NK-92 (cell line): Measurements from ENCODE around the gene ASS1.
"Not testable (repeated sequence)": the region's sequence is repeated elsewhere in the genome, so short reads cannot be mapped to it uniquely, and the experiment has no call there.

ENCODE experiments used
- DNase-seq: peaks from one replicate; lab custom pipeline; 2025; ENCODE audit not compliant: unreplicated experiment; lab: John Stamatoyannopoulos, UW

The ASS1 gene

DNA sequence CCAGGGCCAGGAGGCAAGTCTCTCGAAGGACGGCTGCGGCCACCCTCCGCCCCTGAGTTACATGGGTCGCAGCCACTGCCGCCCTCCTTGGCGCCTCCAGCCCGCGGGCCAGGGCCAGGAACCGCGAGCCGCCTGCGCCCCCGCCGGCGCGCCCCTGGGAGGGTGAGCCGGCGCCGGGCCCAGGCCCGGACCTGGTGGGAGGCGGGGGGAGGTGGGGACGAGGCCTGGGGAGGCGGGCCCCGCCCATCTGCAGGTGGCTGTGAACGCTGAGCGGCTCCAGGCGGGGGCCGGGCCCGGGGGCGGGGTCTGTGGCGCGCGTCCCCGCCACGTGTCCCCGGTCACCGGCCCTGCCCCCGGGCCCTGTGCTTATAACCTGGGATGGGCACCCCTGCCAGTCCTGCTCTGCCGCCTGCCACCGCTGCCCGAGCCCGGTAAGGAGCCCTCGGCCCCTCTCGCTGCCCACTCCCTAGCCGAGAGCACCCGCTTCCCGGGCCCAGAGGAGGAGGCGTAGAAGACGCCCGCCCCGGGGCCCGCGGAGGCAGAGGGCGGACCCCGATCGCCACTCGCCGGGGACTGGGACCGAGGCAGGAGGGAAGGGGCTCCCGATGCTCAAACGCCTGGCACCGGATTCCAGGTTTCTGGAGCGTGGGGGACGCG, at the start of gene ASS1:
ASS1 (plus strand) TSS at position 397 of the 657 bp plus-strand sequence. CDS start 7,268 bp downstream, outside the sequence.
- no peak for DNase-seq

DNA sequence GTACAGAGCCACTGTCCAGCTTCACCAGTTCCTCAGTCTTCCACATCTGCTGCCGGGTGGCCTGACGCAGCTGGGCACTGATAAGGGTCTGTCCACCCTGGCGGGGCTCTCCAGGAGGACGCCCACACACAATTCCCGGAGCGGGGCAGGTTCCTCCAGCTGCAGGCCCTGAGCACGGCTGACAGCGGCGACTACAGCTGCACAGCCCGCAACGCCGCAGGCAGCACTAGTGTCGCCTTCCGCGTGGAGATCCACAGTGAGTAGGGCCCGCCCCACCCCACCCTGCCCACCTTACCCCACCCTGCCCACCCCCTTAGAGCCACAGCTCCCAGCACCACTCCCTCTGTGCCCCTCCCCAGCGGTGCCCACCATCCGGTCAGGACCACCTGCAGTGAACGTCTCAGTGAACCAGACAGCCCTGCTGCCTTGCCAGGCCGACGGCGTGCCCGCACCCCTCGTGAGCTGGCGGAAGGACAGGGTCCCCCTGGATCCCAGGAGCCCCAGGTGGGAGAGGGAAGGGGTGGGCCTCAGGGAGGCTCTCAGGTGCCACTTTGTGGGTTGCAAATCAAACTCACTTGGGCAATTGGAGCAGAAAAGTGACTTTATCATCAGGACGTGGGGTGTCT, 48.8 kb upstream of the ASS1 start:
- no peak for DNase-seq

DNA sequence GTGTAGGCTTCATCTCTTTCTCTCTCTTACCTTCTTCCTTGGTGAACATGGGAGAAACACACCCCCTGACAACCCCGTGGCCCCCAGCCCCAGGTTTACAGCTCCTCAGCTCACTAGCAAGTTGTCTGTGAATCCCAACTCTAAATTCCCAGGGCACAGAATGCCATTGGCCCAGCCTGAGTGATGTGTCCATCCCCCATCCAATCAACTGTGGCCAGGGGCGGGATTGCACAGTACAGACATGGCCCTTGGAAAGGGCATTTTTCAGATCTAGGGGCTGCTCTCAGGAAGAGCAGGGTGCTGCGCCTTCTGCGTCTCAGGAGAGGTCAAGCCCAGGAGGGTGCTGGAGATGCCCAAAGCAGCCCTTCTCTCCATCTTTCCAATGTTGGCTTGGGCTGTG, 48.2 kb upstream of the ASS1 start:
- DNase-seq, result no peak

DNA sequence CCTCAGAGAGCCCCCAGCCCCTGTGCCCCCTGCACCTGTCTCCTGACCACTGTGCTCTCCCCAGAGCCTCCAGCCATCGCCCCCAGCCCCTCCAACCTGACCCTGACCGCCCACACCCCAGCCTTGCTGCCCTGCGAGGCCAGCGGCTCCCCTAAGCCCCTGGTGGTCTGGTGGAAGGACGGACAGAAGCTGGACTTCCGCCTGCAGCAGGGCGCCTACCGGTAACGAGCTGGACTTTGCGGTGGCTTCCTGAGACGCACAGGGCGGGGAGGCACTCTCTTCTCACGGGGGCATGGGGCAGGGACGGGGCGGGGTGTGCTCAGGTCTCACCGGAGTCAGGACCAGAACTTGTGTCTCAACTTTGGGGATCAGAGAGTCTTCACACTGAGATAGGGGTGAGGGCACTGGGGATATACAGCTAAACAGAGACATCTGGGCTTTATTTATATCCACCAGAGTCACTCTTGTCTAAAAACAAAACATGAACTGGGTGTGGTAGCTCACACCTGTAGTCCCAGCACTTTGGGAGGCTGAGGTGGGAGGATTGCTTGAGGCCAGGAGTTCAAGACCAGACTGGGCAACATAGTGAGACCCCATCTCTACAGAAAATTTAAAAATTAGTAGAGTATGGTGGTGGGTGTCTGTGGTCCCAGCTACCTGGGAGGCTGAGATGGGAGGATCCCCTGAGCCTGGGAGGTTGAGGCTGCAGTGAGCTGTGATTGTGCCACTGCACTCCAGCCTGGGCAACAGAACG, 46.1 kb upstream of the ASS1 start:
- DNase-seq, result no peak

- no peak for DNase-seq
These were observed 45.0 kb upstream of the ASS1 start for GRCh38 chr9:130399768-130400167.

DNA sequence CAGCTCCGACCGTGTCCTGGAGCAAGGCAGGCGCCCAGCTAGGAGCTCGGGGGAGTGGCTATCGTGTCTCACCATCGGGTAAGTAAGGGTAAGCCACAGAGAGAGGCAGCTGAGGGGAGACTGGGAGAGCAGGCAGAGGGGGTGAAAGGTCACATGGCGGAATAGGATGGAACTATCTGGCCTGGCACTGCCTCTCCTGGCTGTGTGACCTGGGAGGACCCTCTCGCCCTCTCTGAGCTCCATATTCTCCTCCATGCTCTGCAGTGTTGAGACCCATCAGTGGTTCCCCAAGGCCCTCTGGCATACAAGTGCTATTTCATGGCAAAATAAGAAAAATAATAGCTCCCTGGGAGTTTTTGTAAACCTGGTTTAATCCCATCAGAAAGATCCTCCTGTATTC, 43.9 kb upstream of the ASS1 start:
- DNase-seq, result no peak

DNA sequence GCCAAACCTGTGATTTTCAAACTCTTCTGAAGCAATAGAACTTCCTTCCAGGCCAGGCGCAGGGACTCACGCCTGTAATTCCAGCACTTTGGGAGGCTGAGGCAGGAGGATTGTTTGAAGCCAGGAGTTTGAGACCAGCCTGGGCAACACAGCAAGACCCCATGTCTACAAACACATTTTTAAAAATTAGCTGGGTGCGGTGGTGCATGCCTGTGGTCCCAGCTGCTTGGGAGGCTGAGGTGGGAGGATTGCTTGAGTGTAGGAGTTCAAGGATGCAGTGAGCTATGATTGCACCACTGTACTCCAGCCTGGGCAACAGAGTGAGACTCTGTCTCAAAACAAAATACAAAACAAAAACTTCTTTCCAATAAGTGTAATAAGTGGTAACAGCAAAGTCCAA, 43.0 kb upstream of the ASS1 start:
- DNase-seq, result not testable (repeated sequence)

DNA sequence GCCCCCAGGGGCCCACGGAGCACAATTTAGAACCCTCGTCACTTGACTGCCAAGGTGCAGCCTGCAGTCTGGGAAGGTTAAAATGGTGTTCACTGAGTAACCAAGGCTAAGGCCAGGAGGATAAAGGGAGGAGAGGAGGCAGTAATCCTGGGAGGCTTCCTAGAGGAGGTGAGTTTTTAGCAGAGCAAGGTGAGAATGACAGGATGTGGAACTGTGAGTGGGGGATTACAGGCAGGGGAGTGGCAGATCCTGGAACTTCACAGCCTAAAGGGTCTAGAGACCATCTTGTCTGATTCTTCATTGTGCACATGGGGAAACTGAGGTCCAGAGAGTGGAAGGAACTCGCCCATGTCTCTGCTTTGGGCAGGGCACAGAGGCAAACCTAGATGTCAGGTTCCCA, 42.5 kb upstream of the ASS1 start:
- DNase-seq, result no peak

GRCh38 chr9:130402645-130403440, 41.9 kb upstream of the ASS1 start:
- no peak for DNase-seq

DNA sequence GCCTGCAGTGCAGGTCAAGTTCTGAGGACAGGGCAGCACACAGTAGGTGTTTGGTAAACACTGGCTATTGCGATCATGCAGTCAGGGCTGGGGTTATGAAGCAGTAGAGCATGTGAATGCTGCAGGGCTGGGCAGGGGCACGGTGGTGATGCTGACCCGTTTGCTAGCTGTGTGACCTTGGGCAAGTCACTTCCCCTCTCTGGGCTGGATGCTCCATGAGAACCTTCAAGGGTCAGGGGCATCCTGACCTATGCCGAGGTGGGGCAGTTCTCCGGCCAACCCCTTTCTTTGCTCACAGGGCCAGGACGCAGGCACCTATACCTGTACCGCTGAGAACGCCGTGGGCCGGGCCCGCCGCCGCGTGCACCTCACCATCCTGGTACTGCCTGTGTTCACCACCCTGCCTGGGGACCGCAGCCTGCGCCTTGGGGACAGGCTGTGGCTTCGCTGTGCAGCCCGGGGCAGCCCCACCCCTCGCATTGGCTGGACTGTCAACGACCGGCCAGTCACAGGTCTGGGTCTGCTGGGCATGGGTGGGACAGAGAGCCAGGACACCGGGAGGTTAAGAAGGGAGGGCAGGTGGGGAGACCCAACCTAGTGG, 39.0 kb upstream of the ASS1 start:
- DNase-seq, result no peak

- no peak for DNase-seq
These were observed 38.4 kb upstream of the ASS1 start for GRCh38 chr9:130406278-130406895.

- DNase-seq, result no peak
These were observed 36.7 kb upstream of the ASS1 start for GRCh38 chr9:130407916-130408663.

DNA sequence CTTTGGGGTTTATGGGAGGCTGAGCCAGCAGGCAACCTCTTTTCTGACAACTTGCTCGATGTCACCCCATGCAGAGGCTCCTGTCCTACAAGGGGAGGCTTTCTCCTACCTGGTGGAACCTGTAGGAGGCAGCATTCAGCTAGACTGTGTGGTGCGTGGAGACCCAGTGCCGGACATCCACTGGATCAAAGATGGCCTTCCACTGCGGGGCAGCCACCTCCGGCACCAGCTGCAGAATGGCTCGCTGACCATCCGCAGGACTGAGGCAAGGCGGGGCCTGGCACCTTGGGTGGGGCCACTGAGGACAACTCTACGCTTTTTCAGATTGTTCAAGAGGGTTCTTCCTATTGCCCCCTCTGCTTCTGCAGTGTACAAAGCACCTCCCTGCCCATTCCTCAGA, 36.1 kb upstream of the ASS1 start:
- no peak for DNase-seq

DNA sequence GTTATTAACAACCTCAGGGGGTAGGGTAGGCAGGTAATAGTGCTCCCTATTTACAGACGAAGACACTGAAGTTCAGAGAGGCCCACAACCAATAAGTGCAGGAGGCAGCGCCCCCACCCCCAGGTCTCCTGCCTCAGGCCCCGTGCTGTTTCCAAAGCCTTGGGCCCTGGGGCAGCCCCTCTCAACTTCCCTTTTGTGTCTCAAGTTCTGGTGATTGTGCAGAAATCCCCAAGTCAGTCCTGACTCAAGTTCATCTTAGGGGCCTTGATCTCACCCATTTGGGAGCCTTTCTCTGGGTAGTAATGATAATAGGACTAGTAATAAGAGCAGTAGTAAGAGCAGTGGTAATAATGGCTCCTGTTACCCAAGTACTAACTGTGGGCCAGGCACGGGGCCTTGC, 35.5 kb upstream of the ASS1 start:
- DNase-seq, result no peak

- DNase-seq, result no peak
These were observed 34.3 kb upstream of the ASS1 start for GRCh38 chr9:130410443-130410842.

- no peak for DNase-seq
These were observed 33.2 kb upstream of the ASS1 start for GRCh38 chr9:130411566-130411915.

- no peak for DNase-seq
These were observed 30.6 kb upstream of the ASS1 start for GRCh38 chr9:130414081-130414731.

- no peak for DNase-seq
These were observed 29.6 kb upstream of the ASS1 start for GRCh38 chr9:130414910-130415746.

DNA sequence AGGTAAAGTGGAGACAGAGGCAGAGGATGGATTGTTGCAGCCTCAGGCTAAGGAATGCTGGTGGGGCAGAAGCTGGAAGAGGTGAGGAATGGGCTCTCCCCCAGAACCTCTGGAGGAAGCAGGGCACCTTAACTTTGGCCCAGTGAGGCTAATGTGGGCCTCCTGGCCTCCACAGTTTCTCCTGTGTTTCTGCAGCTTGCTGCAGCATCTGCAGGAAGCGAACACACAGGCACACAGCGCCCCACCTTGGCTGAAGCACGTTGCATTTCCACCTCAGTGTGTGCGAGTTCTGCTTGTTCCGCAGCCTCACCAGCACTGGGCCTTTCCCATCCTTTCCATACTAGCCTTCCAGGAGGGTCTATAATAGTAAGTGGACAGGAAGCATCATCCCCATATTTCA, 27.2 kb upstream of the ASS1 start:
- DNase-seq, result no peak
